PC-9 (cell line): ENCODE results near the gene POM121L2. TPM values are rescaled to one million over a fixed set of nuclear protein-coding genes. Genes with fewer than 3 reads are reported as not detected.
A peak's percentile ranks its signal among the peaks of the same experiment; 100 is the strongest.

Source experiments
- BruUV-seq: library from RNA; stranded (reverse); fragments of 400-500 nt; replicated peaks from 2 replicates; lab custom pipeline; 2021; lab: Mats Ljungman, UMichigan
- CTCF ChIA-PET: fragments of 300-600 bp; sonication (Branson Sonifier 250); formaldehyde crosslinking; loops from one replicate; lab custom pipeline; 2022; ENCODE audit warnings: antibody characterized with exemption; lab: Charles Lee
- POLR2A ChIA-PET: fragments of 300-600 bp; sonication (Branson Sonifier 250); formaldehyde crosslinking; loops from one replicate; lab custom pipeline; 2022; ENCODE audit warnings: antibody characterized with exemption; ENCODE audit not compliant: unreplicated experiment; lab: Charles Lee
- DNase-seq, 2 experiments: peaks; one replicate each; pipeline versions ENCODE4 v3.0.0 to v3.0.0-alpha.2; 2015 to 2022; ENCODE audit warnings: mixed read lengths in 1 of 2
- H2AFZ ChIP-seq: fragments of 200-600 bp; sonication (generic); 2 replicates; pipeline ENCODE4 v1.8.1; 2017; ENCODE audit warnings: antibody characterized with exemption
- H3F3A ChIP-seq: fragments of 200-600 bp; sonication (generic); 2 replicates; pipeline ENCODE4 v1.8.1; 2017; ENCODE audit warnings: antibody characterized with exemption, mild to moderate bottlenecking, low read depth; ENCODE audit not compliant: insufficient read depth
- H3K27ac ChIP-seq: fragments of 200-600 bp; sonication (generic); 2 replicates; pipeline ENCODE4 v1.6.1; 2016; ENCODE audit warnings: mixed run types
- H3K27me3 ChIP-seq: fragments of 200-600 bp; sonication (generic); 2 replicates; pipeline ENCODE4 v1.6.1; 2016; ENCODE audit warnings: low read depth, mixed run types; ENCODE audit not compliant: insufficient read depth
- H3K36me3 ChIP-seq: fragments of 200-600 bp; sonication (generic); 2 replicates; pipeline ENCODE4 v1.6.1; 2016; ENCODE audit warnings: low read depth, mixed run types
- H3K4me1 ChIP-seq: fragments of 200-600 bp; sonication (generic); replicated peaks from 2 replicates; pipeline ENCODE4 v1.6.1; 2016; ENCODE audit warnings: mixed run types; ENCODE audit not compliant: insufficient read depth
- H3K4me2 ChIP-seq: fragments of 200-600 bp; sonication (generic); 2 replicates; pipeline ENCODE4 v1.6.1; 2017; ENCODE audit warnings: mixed run types
- H3K4me3 ChIP-seq: fragments of 200-600 bp; sonication (generic); 2 replicates; pipeline ENCODE4 v1.6.1; 2016; ENCODE audit warnings: mixed run types
- H3K79me2 ChIP-seq: fragments of 200-600 bp; sonication (generic); 2 replicates; pipeline ENCODE4 v1.6.1; 2017; ENCODE audit warnings: low read depth, mixed run types
- H3K9me2 ChIP-seq: fragments of 200-600 bp; sonication (generic); 2 replicates; pipeline ENCODE4 v1.8.1; 2017; ENCODE audit warnings: mild to moderate bottlenecking; ENCODE audit not compliant: insufficient read depth
- H3K9me3 ChIP-seq: fragments of 200-600 bp; sonication (generic); 2 replicates; pipeline ENCODE4 v1.8.1; 2016; ENCODE audit warnings: low read depth; ENCODE audit not compliant: insufficient read depth
- H4K20me1 ChIP-seq: fragments of 200-600 bp; sonication (generic); 2 replicates; pipeline ENCODE4 v1.8.1; 2017; ENCODE audit not compliant: insufficient read depth
- EZH2 ChIP-seq: fragments of 200-600 bp; sonication (generic); IDR thresholded peaks from 2 replicates; pipeline ENCODE4 v1.8.0; 2017; ENCODE audit warnings: antibody characterized with exemption, low read depth
- intact Hi-C: fragments of 100-400 bp; cut with micrococcal nuclease; formaldehyde crosslinking; loops from one replicate; pipeline ENCODE4 v1.10.0; 2022; ENCODE audit not compliant: unreplicated experiment
- total RNA-seq: library from RNA; stranded (reverse); gene quantifications from 2 replicates; pipeline ENCODE4 v1.2.3, GENCODE V29; 2021
- TF ChIP-seq, protein P1 (sequence below): fragments of 200-600 bp; sonication (generic); conservative IDR thresholded peaks from 2 replicates; pipeline ENCODE4 v1.6.1; 2017; ENCODE audit warnings: mixed run types, antibody characterized with exemption, mild to moderate bottlenecking, moderate library complexity

The POM121L2 gene
- total RNA-seq, 1 experiment from 2014 or later = 0.26 TPM

DNA sequence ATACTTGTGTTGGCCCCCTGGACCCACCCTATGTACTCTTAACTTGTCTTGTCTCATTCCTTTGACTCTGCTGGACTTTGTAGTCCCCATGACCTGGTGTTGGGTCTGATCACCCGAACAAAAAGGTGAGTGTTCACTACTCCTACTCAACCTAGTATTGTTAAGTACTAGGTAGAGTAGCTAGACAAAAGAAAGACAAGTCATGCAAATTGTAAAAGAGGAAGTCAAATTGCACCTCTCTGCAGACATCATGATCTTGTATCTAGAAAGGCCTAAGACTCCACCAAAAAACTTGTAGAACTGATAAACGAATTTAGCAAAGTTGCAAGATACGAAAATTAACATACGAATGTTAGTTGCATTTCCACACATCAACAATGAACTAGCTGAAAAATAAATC, 40.8 kb upstream of the POM121L2 start:
- H3K36me3 ChIP-seq = no peaks in the 10 kb centered on the region
- no peaks in the 10 kb centered on the region for H3K9me2 ChIP-seq
- TF ChIP-seq EZH2 = no peak
- TF ChIP-seq, protein P1, sequence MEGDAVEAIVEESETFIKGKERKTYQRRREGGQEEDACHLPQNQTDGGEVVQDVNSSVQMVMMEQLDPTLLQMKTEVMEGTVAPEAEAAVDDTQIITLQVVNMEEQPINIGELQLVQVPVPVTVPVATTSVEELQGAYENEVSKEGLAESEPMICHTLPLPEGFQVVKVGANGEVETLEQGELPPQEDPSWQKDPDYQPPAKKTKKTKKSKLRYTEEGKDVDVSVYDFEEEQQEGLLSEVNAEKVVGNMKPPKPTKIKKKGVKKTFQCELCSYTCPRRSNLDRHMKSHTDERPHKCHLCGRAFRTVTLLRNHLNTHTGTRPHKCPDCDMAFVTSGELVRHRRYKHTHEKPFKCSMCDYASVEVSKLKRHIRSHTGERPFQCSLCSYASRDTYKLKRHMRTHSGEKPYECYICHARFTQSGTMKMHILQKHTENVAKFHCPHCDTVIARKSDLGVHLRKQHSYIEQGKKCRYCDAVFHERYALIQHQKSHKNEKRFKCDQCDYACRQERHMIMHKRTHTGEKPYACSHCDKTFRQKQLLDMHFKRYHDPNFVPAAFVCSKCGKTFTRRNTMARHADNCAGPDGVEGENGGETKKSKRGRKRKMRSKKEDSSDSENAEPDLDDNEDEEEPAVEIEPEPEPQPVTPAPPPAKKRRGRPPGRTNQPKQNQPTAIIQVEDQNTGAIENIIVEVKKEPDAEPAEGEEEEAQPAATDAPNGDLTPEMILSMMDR = no peak
- CTCF ChIA-PET = no interaction called here
- no peak overlapping the region for H3K4me3 ChIP-seq
- POLR2A ChIA-PET = interaction anchor here (0.6 kb wide), 1 partner anchor 478 kb away, joined by 3 read pairs; a partner anchor contains a TSS
- no peaks in the 10 kb centered on the region for H3F3A ChIP-seq
- H3K79me2 ChIP-seq = no peaks in the 10 kb centered on the region
- BruUV-seq = no TSS peak
- no peaks in the 10 kb centered on the region for H4K20me1 ChIP-seq
- H2AFZ ChIP-seq = no peak overlapping the region
- intact Hi-C loops = no loop called here
- H3K9me3 ChIP-seq = peaks cover 28% of the 10 kb centered on the region
- H3K4me1 ChIP-seq = no peaks in the 10 kb centered on the region
- H3K4me2 ChIP-seq = no peak overlapping the region
- no peak overlapping the region for H3K27ac ChIP-seq
- no peaks in the 10 kb centered on the region for H3K27me3 ChIP-seq
- no peak for DNase-seq

DNA sequence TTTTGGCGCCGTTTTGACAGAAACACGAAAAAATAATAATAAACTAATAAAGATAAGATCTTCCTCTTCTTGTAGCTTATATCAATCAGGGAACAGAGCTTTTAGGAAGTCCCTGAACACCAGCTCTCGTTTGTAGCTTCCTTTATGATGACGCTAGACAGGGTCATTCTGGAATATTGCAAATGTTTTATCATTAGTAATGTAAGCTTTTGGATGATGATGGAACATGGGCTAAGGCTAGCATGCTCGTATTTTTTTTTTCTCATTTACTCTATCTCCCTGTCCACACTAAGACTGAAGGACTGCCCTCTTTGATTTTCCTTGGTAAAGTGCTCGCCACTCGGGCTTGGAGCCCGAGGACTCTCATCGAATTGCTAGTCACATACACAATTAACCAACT, 22.1 kb upstream of the POM121L2 start:
- intact Hi-C loops = no loop called here
- Histone ChIP-seq H3K4me3 (peak overlapping the region; percentile 82), H3K27me3 (no peaks in the 10 kb centered on the region), H3K79me2 (no peaks in the 10 kb centered on the region), H3K9me2 (no peaks in the 10 kb centered on the region), H3K4me2 (peak overlapping the region; percentile 82), H3K4me1 (peaks cover 10% of the 10 kb centered on the region; the same call in 1 of the 2 replicates), H3K9me3 (no peaks in the 10 kb centered on the region), H4K20me1 (no peaks in the 10 kb centered on the region), H3K36me3 (no peaks in the 10 kb centered on the region), H3K27ac (no peak overlapping the region), H3F3A (peaks cover 12% of the 10 kb centered on the region), H2AFZ (no peak overlapping the region)
- TF ChIP-seq, protein P1 = no peak
- TF ChIP-seq EZH2 = no peak
- DNase-seq = no peak
- no TSS peak for BruUV-seq
- ChIA-PET CTCF (interaction anchor here (0.6 to 0.7 kb wide), 2 partner anchors 38 kb away, joined by 3 to 5 read pairs; no protein-coding TSS in a partner anchor), POLR2A (interaction anchor here (0.7 kb wide), 2 partner anchors 333 to 860 kb away, joined by 6 to 8 read pairs; no protein-coding TSS in a partner anchor)

DNA sequence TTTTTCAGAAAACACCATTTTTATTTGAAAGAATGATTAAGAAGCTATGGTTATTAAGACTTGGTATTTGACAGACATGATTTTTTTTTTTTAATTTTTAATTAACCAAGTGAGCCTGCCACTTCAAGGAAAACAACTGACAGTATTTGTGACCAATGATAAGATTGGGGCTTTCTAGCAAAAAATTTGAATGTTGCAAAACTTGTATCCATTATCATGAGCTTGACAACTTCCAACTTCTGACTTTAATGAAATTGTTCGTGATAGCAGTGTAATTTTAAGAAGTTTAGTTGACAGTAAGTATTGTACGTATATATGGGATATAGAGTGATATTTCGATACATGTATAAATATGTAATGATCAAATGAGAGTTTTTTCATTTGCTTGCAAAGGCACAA, 21.6 kb upstream of the POM121L2 start:
- H3K4me1 ChIP-seq = peaks cover 10% of the 10 kb centered on the region; the same call in 1 of the 2 replicates
- H4K20me1 ChIP-seq = no peaks in the 10 kb centered on the region
- CTCF ChIA-PET = interaction anchor here (0.6 to 0.7 kb wide), 3 partner anchors 38 to 421 kb away, joined by 3 to 5 read pairs (median 3); no protein-coding TSS in a partner anchor
- POLR2A ChIA-PET = interaction anchor here (0.6 to 0.7 kb wide), 4 partner anchors 11 to 859 kb away, joined by 4 to 12 read pairs (median 7); partner anchors contain the start of gene ZNF391
- DNase-seq = no peak
- H3K27me3 ChIP-seq = no peaks in the 10 kb centered on the region
- H3K4me2 ChIP-seq = peak overlapping the region; percentile 82
- TF ChIP-seq EZH2 = no peak
- TF ChIP-seq, protein P1 = no peak
- H2AFZ ChIP-seq = peak overlapping the region; percentile 84
- intact Hi-C loops = loop anchor here (2.0 kb wide), 2 partner anchors 41 to 139 kb away; partner anchors contain the start of gene ZNF184
- BruUV-seq = no TSS peak
- 0 out of 2 replicates have a peak overlapping the region, but pooled peaks have one; percentile 21 for H3K27ac ChIP-seq
- peak overlapping the region; percentile 82 for H3K4me3 ChIP-seq
- H3K9me3 ChIP-seq = no peaks in the 10 kb centered on the region
- H3F3A ChIP-seq = peaks cover 12% of the 10 kb centered on the region
- no peaks in the 10 kb centered on the region for H3K79me2 ChIP-seq
- no peaks in the 10 kb centered on the region for H3K36me3 ChIP-seq
- H3K9me2 ChIP-seq = no peaks in the 10 kb centered on the region
